GM21367 (cell line): ENCODE measurements around the gene DEF6.
"Not testable (repeated sequence)": the region's sequence is repeated elsewhere in the genome, so short reads cannot be mapped to it uniquely, and the experiment has no call there.

Source experiments
- ATAC-seq: cut with Tn5 transposase; IDR thresholded peaks from one replicate; pipeline ENCODE4 v1.9.1; 2021; ENCODE audit not compliant: unreplicated experiment

The DEF6 gene

GRCh38 chr6:35309611-35310264 lies 12.1 kb downstream of the DEF6 start:
- ATAC-seq: no peak

DNA sequence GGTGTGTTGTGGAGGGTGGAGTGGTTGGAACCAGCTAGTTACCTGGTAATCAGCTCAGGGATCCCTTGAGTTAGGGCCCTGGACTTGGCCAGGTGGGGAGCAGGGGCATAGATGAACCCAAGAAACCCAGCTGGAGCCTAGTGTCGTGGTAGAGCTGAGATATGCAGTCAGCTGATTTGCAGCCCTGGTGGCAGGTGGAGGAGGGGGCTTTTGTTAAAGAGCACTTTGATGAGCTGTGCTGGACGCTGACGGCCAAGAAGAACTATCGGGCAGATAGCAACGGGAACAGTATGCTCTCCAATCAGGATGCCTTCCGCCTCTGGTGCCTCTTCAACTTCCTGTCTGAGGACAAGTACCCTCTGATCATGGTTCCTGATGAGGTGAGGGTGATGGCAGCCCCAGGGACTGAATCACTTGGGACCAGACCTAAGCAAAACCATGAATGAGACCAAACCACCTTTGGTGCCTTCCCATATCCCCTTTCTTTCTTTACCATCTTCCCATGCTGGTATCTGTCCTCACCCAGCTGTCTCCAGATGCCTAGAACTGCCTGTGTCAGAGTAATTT lies 12.7 kb downstream of the DEF6 start:
- no peak for ATAC-seq

- ATAC-seq: no peak
Observed at GRCh38 chr6:35311390-35312075, 13.9 kb downstream of the DEF6 start.

GRCh38 chr6:35312076-35312800 lies 14.6 kb downstream of the DEF6 start:
- no peak for ATAC-seq

DNA sequence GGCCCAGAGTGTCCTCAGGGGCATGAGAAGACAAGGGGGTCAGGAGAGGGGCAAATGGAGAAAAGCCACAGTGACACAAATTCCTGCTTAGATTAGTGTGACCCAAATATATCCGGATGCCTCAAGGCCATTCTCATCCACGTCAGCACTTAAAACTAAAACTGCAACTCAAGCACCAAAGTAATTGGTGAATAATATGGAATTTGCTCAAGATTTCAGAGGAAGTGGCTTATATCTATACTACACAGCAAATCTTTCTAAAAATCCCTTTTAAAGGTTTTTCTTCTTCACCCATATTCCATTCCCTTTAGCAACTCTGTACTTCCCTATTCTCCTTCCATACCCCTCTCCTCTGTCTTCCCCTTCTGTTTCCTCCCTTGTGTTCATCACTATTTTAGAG lies 15.2 kb downstream of the DEF6 start:
- no peak for ATAC-seq

- ATAC-seq: no peak
Observed at GRCh38 chr6:35317483-35318195, 20.0 kb downstream of the DEF6 start.

GRCh38 chr6:35318196-35319171 lies 20.9 kb downstream of the DEF6 start:
- no peak for ATAC-seq

- no peak for ATAC-seq
Observed at GRCh38 chr6:35319346-35320030, 21.9 kb downstream of the DEF6 start.

GRCh38 chr6:35320031-35320410 lies 22.4 kb downstream of the DEF6 start:
- ATAC-seq: no peak

DNA sequence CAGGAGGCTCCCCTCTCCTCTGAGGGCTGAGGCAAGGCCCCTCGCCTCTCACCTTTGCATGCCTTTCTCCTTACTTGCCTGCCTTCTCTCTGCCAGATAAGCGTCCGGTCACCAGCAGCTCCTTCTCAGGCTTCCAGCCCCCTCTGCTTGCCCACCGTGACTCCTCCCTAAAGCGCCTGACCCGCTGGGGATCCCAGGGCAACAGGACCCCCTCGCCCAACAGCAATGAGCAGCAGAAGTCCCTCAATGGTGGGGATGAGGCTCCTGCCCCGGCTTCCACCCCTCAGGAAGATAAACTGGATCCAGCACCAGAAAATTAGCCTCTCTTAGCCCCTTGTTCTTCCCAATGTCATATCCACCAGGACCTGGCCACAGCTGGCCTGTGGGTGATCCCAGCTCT lies 23.5 kb downstream of the DEF6 start:
- no peak for ATAC-seq

DNA sequence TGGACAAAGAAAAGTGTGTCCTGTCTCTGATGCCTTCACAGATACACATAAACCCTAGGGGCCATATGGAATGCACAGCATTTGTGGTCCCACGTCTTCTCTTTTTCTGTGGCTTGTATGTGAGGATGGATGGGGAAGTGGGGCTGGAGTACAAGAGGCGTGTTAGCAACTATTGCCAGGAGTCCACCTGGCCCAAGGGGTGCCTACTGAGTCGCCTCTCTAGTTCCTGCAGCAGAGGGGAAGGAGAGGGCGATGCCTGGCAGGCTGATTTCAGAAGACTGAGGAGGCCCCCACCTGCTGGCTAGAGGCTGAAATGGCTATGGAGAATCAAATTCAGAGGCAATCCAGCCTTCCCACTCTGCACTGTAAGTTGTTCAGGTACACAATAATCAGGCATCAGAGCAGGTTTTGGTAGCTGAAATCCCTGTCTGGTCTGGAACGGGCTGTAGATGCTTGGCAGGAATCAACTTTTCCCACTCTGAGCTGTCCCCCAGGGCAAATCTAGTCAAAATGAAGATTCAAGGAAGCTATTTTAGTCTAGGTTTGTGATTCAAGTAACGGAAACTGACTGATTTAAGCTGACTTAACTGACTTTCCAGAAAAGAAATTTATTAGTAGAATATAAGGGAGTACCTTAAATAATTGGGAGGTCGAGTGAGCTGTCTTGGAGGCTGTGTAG lies 29.9 kb downstream of the DEF6 start:
- no peak for ATAC-seq

DNA sequence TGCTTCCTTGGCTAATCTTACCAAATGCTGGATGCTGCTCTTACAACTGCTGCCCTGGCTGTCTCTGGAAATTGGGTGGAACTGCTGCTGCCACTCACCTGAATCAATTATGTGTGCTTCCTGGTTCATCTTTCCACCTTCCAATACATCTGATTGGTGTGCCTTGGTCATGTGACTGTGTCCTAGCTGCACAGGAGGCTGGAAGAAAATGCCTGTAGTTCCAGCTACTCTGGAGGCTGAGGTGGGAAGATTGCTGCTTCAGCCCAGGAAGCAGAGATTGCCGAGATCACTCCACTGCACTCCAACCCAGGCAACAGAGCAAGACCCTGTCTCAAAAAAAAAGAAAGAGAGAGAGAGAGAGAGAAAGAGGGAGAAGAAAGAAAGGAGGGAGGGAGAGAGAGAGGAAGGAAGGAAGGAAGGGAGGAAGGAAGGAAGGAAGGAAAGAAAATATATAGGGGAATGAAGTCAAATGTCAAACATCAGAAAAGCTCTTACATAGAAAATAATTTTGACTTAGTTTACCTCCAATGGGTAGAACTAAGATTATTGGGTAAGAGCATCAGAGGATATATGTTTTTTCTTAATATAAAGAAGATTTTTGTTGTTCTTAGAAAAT lies 30.6 kb downstream of the DEF6 start:
- no peak for ATAC-seq

GRCh38 chr6:35328965-35329364 lies 31.3 kb downstream of the DEF6 start:
- ATAC-seq: not testable (repeated sequence)

- ATAC-seq: no peak
Observed at GRCh38 chr6:35330541-35331119, 33.0 kb downstream of the DEF6 start.

- not testable (repeated sequence) for ATAC-seq
Observed at GRCh38 chr6:35332074-35332887, 34.7 kb downstream of the DEF6 start.

- no peak for ATAC-seq
Observed at GRCh38 chr6:35341557-35341956, 43.9 kb downstream of the DEF6 start.
